OCI-LY1 (cell line): Measurements from ENCODE around the gene NOTO.

Experiments
- CTCF ChIP-seq: fragments of 200-600 bp; sonication (generic), shearing (Covaris generic); IDR thresholded peaks from 2 replicates; pipeline ENCODE4 v1.5.1; 2017; ENCODE audit warnings: mild to moderate bottlenecking, antibody characterized with exemption, low read length, moderate library complexity, mixed read lengths
- EZH2 ChIP-seq: fragments of 200-600 bp; sonication (generic), shearing (Covaris generic); IDR thresholded peaks from 2 replicates; pipeline ENCODE4 v1.8.0; 2017; ENCODE audit warnings: borderline replicate concordance, mixed run types, mild to moderate bottlenecking, antibody characterized with exemption, low read length, moderate library complexity, mixed read lengths

- TF ChIP-seq CTCF = no peak
- TF ChIP-seq EZH2 = no peak
These were observed 50.1 kb downstream of the NOTO start for GRCh38 chr2:73252238-73253027.
